NCI-H187 (cell line): ENCODE data around the gene FMNL2.

Experiments
- DNase-seq, 2 experiments: peaks; one replicate each; lab custom pipeline; 2025; lab: John Stamatoyannopoulos, UW

Gene FMNL2

GRCh38 chr2:152405206-152406118, 70.5 kb downstream of the FMNL2 start:
- DNase-seq: no peak

DNA sequence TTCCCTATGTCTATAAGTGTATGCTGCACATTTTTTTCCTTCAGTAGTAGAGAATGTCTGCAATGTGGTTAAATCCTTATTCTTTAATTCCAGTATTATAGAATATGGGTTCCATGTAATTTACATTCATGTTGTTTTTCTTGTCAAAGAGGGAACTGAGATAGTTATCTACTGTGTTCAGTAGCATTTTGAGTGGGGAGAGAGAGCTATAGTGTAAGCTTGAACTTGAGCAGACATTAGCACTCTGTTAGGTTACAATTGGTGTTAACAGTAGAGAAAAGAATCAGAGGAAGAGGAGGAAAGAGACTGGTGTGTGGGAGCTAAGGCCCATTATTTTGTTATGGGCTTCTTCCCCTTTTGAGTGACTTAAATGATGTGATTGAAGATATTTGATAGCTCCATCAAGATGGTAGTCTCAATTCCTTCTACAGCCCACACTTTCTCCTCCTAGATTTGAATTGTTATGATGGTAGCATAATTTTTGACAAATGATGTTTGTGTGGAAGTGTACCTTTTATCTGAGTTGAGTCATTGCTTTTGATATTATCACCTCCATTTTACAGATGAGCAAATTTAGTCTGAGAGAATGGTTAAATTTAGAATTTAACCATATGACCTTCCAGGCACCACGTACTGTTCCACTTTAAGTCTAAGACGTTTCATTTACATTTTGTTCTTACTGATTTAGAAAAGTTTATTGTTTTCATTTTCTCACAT, 71.3 kb downstream of the FMNL2 start:
- no peak for DNase-seq

- no peak for DNase-seq
Observed at GRCh38 chr2:152406836-152407161, 71.8 kb downstream of the FMNL2 start.

DNA sequence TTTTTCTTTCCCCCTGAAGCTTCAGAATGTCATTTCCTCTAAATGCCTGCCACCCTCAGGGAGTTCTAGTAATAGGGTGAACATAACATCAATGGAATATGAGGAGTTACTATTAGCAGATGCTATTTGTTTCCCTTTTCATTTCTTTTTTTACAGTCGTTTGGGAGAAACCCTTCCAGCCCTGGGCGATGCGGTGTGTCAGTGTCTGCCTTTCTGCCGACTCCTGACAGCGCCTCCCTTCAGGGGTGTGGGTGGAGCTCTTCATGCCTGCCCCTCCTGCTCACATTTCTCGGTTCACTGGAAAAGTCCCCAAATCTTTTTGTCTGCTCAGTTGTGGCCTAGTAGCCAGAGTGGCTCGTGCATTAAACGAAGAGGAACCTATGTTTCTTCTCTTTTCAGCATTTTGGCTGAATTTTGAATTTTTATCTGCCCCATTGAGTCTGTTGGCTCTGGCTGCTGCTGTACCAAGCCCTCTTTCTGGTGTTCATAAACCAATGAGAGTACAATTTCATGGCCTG, 72.3 kb downstream of the FMNL2 start:
- DNase-seq: no peak

DNA sequence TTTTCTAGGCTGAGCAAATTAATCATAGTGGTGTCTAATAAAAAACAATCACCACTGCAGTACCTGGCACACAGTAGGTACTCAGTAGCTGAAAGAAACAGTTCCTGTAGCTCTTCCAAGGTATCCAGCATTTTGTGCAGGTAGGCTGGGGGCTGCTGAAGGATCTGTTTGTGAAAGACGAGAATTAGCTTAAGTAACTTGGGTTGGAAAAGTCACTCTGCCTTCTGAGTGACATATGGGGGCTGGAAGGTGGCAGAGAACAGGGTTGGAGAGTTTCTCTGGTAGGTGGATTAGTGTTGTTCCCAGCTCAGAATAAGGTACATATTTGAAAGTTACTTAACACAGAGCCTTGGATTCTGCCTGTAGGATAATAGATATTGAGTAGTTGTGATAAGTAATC, 72.8 kb downstream of the FMNL2 start:
- DNase-seq: no peak

- DNase-seq: no peak
Observed at GRCh38 chr2:152408254-152408653, 73.3 kb downstream of the FMNL2 start.

DNA sequence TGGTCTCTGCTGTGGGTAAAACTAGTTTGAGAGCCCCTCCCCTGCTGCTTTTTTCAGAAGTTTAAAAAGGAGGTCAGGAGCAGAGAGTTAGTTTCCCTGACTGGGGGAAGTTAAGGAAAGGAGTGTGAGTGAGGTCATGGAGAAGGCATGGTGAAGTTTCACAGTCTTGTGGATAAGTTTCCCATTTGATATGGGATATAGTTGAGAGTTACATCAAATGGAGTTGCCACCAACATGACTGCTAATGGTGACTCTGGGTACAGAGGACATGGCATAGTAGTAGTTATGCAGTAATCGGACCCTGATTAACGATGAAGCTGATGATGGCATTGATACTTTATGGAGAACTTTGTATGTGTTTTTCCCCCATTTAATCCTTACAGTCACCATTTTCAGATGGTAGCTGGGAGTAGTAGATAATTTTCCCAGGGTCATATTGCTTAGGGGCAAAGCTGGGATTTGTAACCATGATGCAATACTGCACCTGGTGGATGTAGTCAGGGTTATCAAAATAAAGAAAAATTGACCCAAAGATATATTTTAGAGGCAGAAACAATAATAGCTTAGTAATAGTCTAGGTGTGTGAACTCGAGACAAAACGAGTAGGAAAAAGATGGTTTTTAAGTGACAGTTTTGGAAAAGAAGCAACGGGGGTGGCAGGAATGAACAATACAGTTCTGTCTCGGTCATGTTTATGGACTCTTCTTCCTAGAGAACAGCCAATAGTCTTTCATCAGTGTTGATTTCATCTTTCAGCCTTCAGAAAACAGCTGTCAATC, 74.6 kb downstream of the FMNL2 start:
- DNase-seq: no peak

GRCh38 chr2:152410165-152410597, 75.2 kb downstream of the FMNL2 start:
- DNase-seq: no peak

- no peak for DNase-seq
Observed at GRCh38 chr2:152411154-152411553, 76.2 kb downstream of the FMNL2 start.

- no peak for DNase-seq
Observed at GRCh38 chr2:152413228-152414030, 78.5 kb downstream of the FMNL2 start.

GRCh38 chr2:152415231-152415642, 80.3 kb downstream of the FMNL2 start:
- no peak for DNase-seq

GRCh38 chr2:152415796-152416195, 80.8 kb downstream of the FMNL2 start:
- no peak for DNase-seq

DNA sequence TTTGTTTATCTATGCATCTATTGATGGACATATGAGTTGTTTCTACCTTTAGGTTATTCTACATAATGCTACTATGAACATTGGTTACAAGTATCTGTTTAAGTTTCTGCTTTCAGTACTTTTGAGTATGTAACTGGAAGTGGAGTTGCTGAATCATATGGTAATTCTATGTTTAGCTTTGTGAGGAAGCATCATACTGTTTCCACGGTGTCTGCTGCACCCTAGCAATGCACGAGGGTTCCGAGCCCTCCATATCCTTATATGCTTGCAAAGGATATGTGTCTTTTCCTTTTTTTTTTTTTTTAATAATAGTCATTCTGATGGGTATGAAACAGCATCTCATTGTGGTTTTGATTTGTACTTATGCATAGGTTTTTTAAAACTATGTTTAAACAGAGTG, 83.7 kb downstream of the FMNL2 start:
- DNase-seq: no peak

- DNase-seq: no peak
Observed at GRCh38 chr2:152419944-152420343, 85.0 kb downstream of the FMNL2 start.

DNA sequence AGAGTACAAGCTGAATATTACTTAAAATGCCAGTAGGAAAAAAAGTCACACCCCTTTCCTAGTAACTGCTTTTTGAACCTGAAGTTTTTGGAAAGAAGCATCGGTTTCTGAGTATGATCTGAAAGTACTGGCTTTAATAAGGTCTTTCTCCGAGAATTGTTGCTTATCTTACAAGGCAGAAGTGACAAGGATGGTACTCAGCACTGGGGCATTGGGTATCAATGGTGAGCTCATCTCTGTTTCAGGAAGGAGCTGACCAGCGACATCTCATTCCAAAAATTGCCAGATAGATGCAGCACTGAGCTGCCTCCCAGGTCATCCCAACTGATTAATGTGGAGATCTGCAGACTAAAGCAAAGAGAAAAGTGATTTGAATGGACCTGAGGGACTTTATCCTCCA, 85.4 kb downstream of the FMNL2 start:
- no peak for DNase-seq

- DNase-seq: no peak
Observed at GRCh38 chr2:152420936-152421335, 86.0 kb downstream of the FMNL2 start.

GRCh38 chr2:152421521-152422370, 86.8 kb downstream of the FMNL2 start:
- no peak for DNase-seq

- no peak for DNase-seq
Observed at GRCh38 chr2:152423684-152424083, 88.7 kb downstream of the FMNL2 start.

GRCh38 chr2:152425765-152426727, 91.1 kb downstream of the FMNL2 start:
- DNase-seq: no peak
